Parathyroid adenoma (tissue), 2 donors: Measurements from ENCODE around the gene HSPB1.
"Not testable (repeated sequence)": the region's sequence is repeated elsewhere in the genome, so short reads cannot be mapped to it uniquely, and the experiment has no call there.

Experiments used
- H2AFZ ChIP-seq: fragments of 300-600 bp; sonication (generic); one replicate; pipeline ENCODE4 v1.7.0; 2017; ENCODE audit warnings: antibody characterized with exemption, mild to moderate bottlenecking
- H3K27ac ChIP-seq: fragments of 300-600 bp; sonication (generic); one replicate; pipeline ENCODE4 v1.7.0; 2017
- H3K27me3 ChIP-seq: fragments of 300-600 bp; sonication (generic); one replicate; pipeline ENCODE4 v1.7.0; 2017; ENCODE audit warnings: low read length; ENCODE audit not compliant: control insufficient read depth, insufficient read depth
- H3K36me3 ChIP-seq: fragments of 300-600 bp; sonication (generic); one replicate; pipeline ENCODE4 v1.7.0; 2017; ENCODE audit warnings: low read length; ENCODE audit not compliant: control insufficient read depth, insufficient read depth
- H3K4me1 ChIP-seq: fragments of 300-600 bp; sonication (generic); one replicate; pipeline ENCODE4 v1.7.0; 2017; ENCODE audit warnings: control low read depth
- H3K4me2 ChIP-seq: fragments of 300-600 bp; sonication (generic); one replicate; pipeline ENCODE4 v1.7.0; 2017; ENCODE audit warnings: low read length
- H3K4me3 ChIP-seq: fragments of 300-600 bp; sonication (generic); one replicate; pipeline ENCODE4 v1.7.0; 2017; ENCODE audit warnings: low read depth, low read length
- H3K79me2 ChIP-seq: fragments of 300-600 bp; sonication (generic); one replicate; pipeline ENCODE4 v1.7.0; 2017; ENCODE audit warnings: control low read depth
- H3K9ac ChIP-seq: fragments of 300-600 bp; sonication (generic); one replicate; pipeline ENCODE4 v1.7.0; 2017; ENCODE audit warnings: mild to moderate bottlenecking
- H3K9me3 ChIP-seq: fragments of 300-600 bp; sonication (generic); one replicate; pipeline ENCODE4 v1.7.0; 2017; ENCODE audit warnings: low read length; ENCODE audit not compliant: control insufficient read depth
- CTCF ChIP-seq: fragments of 300-600 bp; sonication (generic); IDR thresholded peaks from one replicate; pipeline ENCODE4 v1.7.0; 2017; ENCODE audit warnings: antibody characterized with exemption, mild to moderate bottlenecking
- donor health status: primary hyperparathyroidism.

HSPB1 gene

DNA sequence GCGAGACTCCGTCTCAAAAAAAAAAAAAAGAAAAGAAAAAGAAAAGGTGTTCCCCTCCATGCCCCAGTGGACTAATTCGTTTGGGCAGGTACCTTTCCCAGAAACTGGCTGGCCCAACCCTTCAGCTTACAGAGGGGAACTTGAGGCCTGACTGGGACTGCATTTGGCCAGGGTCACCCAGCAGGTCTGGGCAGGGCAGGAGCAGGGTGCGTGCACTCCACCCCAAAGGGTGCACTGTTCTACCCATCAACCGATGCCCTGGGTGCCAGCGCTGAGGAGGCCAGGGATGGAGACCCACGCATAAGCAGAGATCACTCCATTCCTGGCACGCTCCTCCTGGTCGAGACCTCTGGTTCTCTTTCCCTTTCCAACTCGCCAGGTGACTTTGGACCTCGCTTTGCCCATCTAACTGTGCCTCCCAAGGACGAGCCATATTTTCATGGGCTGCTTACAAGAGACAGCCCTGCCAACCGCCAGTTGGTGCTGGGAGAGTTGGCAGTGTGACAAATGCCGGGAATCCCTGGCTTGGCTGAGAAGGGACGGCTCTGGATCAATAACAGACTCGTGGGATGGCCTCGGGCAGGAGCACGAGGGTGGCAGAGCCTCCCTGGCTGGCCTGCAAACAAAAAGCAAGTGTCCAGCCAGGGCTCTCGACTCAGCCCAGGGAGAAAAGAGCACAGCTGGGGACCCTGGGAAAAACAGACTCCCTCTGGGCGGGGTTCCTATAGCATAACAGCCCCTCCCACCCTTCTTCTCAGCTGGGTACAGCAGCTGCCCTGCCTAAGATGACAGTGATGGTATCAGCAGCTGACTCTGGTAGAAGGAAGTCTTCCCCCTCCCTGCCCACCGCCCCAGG, 7.9 kb downstream of the HSPB1 start:
- Histone ChIP-seq H3K9ac (no peak overlapping the region), H3K4me1 (peaks cover 5% of the 10 kb centered on the region), H3K4me3 (no peak overlapping the region), H3K79me2 (no peaks in the 10 kb centered on the region), H2AFZ (peak overlapping the region; percentile 65), H3K27me3 (no peaks in the 10 kb centered on the region), H3K4me2 (peak overlapping the region; percentile 45), H3K36me3 (no peaks in the 10 kb centered on the region), H3K27ac (peak overlapping the region; percentile 1), H3K9me3 (no peaks in the 10 kb centered on the region)
- no peak for TF ChIP-seq CTCF

GRCh38 chr7:76311838-76312237, 9.4 kb downstream of the HSPB1 start:
- H3K9ac ChIP-seq, H3K79me2 ChIP-seq, H3K36me3 ChIP-seq, H3K27ac ChIP-seq, H3K4me3 ChIP-seq, H3K4me1 ChIP-seq, H3K27me3 ChIP-seq, H2AFZ ChIP-seq, H3K4me2 ChIP-seq, H3K9me3 ChIP-seq: not testable (repeated sequence)

DNA sequence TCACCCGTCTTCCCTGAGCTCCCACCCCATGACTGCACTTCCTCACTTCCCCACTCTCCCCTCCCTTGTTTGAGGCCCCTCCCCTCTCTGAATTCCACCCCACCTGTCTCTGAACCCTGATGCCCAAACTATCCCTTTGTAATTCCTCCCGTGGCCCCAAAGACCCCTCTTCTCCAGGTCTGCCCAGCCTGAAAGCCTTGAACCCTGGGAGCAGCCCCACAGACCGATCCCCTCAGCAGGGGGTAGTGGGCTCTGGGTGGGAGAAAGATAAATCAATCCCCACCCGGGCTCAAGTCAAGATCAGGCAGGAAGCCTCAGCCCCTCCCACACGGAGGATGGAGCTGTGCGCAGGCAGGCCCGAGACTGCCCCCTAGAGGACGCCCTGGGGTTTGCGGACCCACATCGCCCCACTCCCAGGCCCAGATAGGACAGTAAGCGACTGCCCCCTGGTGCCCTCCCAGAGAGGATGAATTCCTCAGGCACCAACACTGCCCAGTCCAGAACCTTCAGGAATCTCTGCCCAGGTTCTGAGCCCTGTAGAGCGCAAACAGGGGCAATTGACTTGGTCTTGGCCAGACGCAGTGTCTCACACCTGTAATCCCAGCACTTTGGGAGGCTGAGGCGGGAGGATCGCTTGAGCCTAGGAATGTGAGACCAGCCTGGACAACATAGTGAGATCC, 11.7 kb downstream of the HSPB1 start:
- peak; percentile 100 for TF ChIP-seq CTCF
- H3K36me3 ChIP-seq = no peaks in the 10 kb centered on the region
- peaks cover 13% of the 10 kb centered on the region for H3K4me1 ChIP-seq
- H3K9ac ChIP-seq = no peak overlapping the region
- H3K4me2 ChIP-seq = no peak overlapping the region
- no peaks in the 10 kb centered on the region for H3K27me3 ChIP-seq
- no peaks in the 10 kb centered on the region for H3K79me2 ChIP-seq
- H3K27ac ChIP-seq = no peak overlapping the region
- H3K4me3 ChIP-seq = no peak overlapping the region
- H2AFZ ChIP-seq = peak overlapping the region; percentile 76
- no peaks in the 10 kb centered on the region for H3K9me3 ChIP-seq

- not testable (repeated sequence) for H3K27me3 ChIP-seq, H3K9me3 ChIP-seq, H3K9ac ChIP-seq
Measured at GRCh38 chr7:76314740-76315139, 12.3 kb downstream of the HSPB1 start.

GRCh38 chr7:76315364-76315763, 12.9 kb downstream of the HSPB1 start:
- H3K27ac ChIP-seq = no peak overlapping the region
- no peak overlapping the region for H3K9ac ChIP-seq
- H2AFZ ChIP-seq = no peak overlapping the region
- H3K79me2 ChIP-seq = peaks cover 2% of the 10 kb centered on the region
- H3K36me3 ChIP-seq = no peaks in the 10 kb centered on the region
- H3K27me3 ChIP-seq = no peaks in the 10 kb centered on the region
- H3K4me1 ChIP-seq = peaks cover 18% of the 10 kb centered on the region
- H3K4me3 ChIP-seq = no peak overlapping the region
- no peak overlapping the region for H3K4me2 ChIP-seq
- H3K9me3 ChIP-seq = no peaks in the 10 kb centered on the region
- TF ChIP-seq CTCF = no peak

More at GRCh38 chr7:76314740-76315139, 12.3 kb downstream of the HSPB1 start:
- H3K4me2 ChIP-seq, H3K4me3 ChIP-seq, H3K79me2 ChIP-seq, H3K27ac ChIP-seq, H2AFZ ChIP-seq, H3K36me3 ChIP-seq: not testable (repeated sequence)
- H3K4me1 ChIP-seq = peaks cover 18% of the 10 kb centered on the region
